ENCODE measurements around the gene PPP3CB.

PPP3CB gene
- total RNA-seq: 16.0 to 70.3 (median 44.8) reads per million in 18 experiments

- DNase-seq: peak; percentile 94 to 96
Measured at GRCh38 chr10:73495884-73496674, at the start of gene PPP3CB. Gene PPP3CB (minus strand): TSS chr10:73496024. CDS start chr10:73495889, 135 bp downstream.

- DNase-seq: no peak
Measured at GRCh38 chr10:73545357-73545756, 49.5 kb upstream of the PPP3CB start.

GRCh38 chr10:73537709-73538108 is 41.9 kb upstream of the PPP3CB start:
- DNase-seq: no peak

GRCh38 chr10:73537288-73537687 is 41.5 kb upstream of the PPP3CB start:
- DNase-seq: no peak

- DNase-seq: no peak
Measured at GRCh38 chr10:73534857-73535256, 39.0 kb upstream of the PPP3CB start.

- DNase-seq: peak; percentile 68 to 77
Measured at GRCh38 chr10:73529089-73529832, 33.4 kb upstream of the PPP3CB start.

GRCh38 chr10:73522263-73522662 is 26.4 kb upstream of the PPP3CB start:
- no peak for DNase-seq

- no peak for DNase-seq
Measured at GRCh38 chr10:73519336-73519735, 23.5 kb upstream of the PPP3CB start.

GRCh38 chr10:73517166-73517888 is 21.5 kb upstream of the PPP3CB start:
- no peak for DNase-seq

- DNase-seq: no peak
Measured at GRCh38 chr10:73512207-73512743, 16.5 kb upstream of the PPP3CB start.

- no peak for DNase-seq
Measured at GRCh38 chr10:73509695-73510094, 13.9 kb upstream of the PPP3CB start.

- DNase-seq: no peak
Measured at GRCh38 chr10:73506491-73506890, 10.7 kb upstream of the PPP3CB start.

- DNase-seq: no peak
Measured at GRCh38 chr10:73506074-73506473, 10.2 kb upstream of the PPP3CB start.

GRCh38 chr10:73503037-73503436 is 7.2 kb upstream of the PPP3CB start:
- DNase-seq: no peak

GRCh38 chr10:73501651-73502050 is 5.8 kb upstream of the PPP3CB start:
- no peak for DNase-seq

- no peak for DNase-seq
Measured at GRCh38 chr10:73497623-73498022, 1.8 kb upstream of the PPP3CB start.

- DNase-seq: peak; percentile 95 to 98
Measured at GRCh38 chr10:73495226-73495883, 469 bp downstream of the PPP3CB start.

- no peak for DNase-seq
Measured at GRCh38 chr10:73494877-73495225, 973 bp downstream of the PPP3CB start.

- no peak for DNase-seq
Measured at GRCh38 chr10:73494213-73494612, 1.6 kb downstream of the PPP3CB start.

GRCh38 chr10:73493781-73494180 is 2.0 kb downstream of the PPP3CB start:
- DNase-seq: no peak

- DNase-seq: no peak
Measured at GRCh38 chr10:73486601-73487000, 9.2 kb downstream of the PPP3CB start.

- no peak for DNase-seq
Measured at GRCh38 chr10:73485320-73485719, 10.5 kb downstream of the PPP3CB start.

GRCh38 chr10:73480158-73480557 is 15.7 kb downstream of the PPP3CB start:
- no peak for DNase-seq

Measured in inflammatory macrophage (primary cell).